SK-N-SH (cell line): ENCODE measurements around the gene TEX44. TPM values are rescaled to one million over a fixed set of nuclear protein-coding genes. Genes with fewer than 3 reads are reported as not detected.

Experiments
- CTCF ChIA-PET: fragments of 300-600, 350-600 bp; formaldehyde crosslinking; extraction: SDS; loops from one replicate; lab custom pipeline; 2021; lab: Yijun Ruan, JAX
- POLR2A ChIA-PET: fragments of 350-600 bp; sonication (Branson Sonifier 250); formaldehyde crosslinking; extraction: SDS; loops from one replicate; lab custom pipeline; 2020; ENCODE audit warnings: antibody characterized with exemption, inconsistent platforms; lab: Yijun Ruan, JAX
- DNase-seq: peaks from one replicate; pipeline ENCODE4 v3.0.0; 2012
- H2AFZ ChIP-seq: fragments of 200-600 bp; sonication (generic); 2 replicates; pipeline ENCODE4 v1.8.1; 2016; ENCODE audit warnings: antibody characterized with exemption, mild to moderate bottlenecking, low read depth
- H3F3A ChIP-seq: fragments of 200-600 bp; sonication (generic); replicated peaks from 2 replicates; pipeline ENCODE3; 2016; ENCODE audit warnings: antibody characterized with exemption, mild to moderate bottlenecking; ENCODE audit not compliant: insufficient read depth
- H3K27ac ChIP-seq, 2 experiments: fragments of 200-500 bp in 1 of 2; fragments of 200-600 bp in 1 of 2; sonication (Bioruptor generic) in 1 of 2; sonication (generic), shearing (Covaris generic) in 1 of 2; 2 replicates each; pipeline versions ENCODE4 v1.5.1 to v1.6.1; 2014 to 2016; ENCODE audit warnings: low read depth in 2 of 2, inconsistent platforms in 1 of 2, low read length in 1 of 2, mild to moderate bottlenecking in 1 of 2, mixed read lengths in 1 of 2
- H3K27me3 ChIP-seq: fragments of 200-600 bp; sonication (generic), shearing (Covaris generic); 2 replicates; pipeline ENCODE4 v1.6.1; 2016; ENCODE audit warnings: mixed run types; ENCODE audit not compliant: insufficient read depth
- H3K36me3 ChIP-seq, 2 experiments: fragments of 200-500 bp in 1 of 2; fragments of 200-600 bp in 1 of 2; sonication (Bioruptor generic) in 1 of 2; sonication (generic) in 1 of 2; replicated peaks in 1 of 2; 2 replicates each; pipeline versions ENCODE3 to v1.5.1; 2014 to 2016; ENCODE audit warnings: low read length in 1 of 2, mild to moderate bottlenecking in 1 of 2; ENCODE audit not compliant: insufficient read depth in 2 of 2, control insufficient read depth in 1 of 2
- H3K4me1 ChIP-seq, 2 experiments: fragments of 200-500 bp in 1 of 2; fragments of 200-600 bp in 1 of 2; sonication (Bioruptor generic) in 1 of 2; sonication (generic), shearing (Covaris generic) in 1 of 2; 2 replicates each; pipeline versions ENCODE4 v1.5.1 to v1.6.1; 2014 to 2016; ENCODE audit warnings: low read depth in 1 of 2, low read length in 1 of 2, mixed run types in 1 of 2; ENCODE audit not compliant: insufficient read depth in 2 of 2, control insufficient read depth in 1 of 2
- H3K4me2 ChIP-seq: fragments of 200-600 bp; sonication (generic), shearing (Covaris generic); 2 replicates; pipeline ENCODE4 v1.6.1; 2017; ENCODE audit warnings: mixed run types
- H3K4me3 ChIP-seq, 2 experiments: fragments of 200-500 bp in 1 of 2; fragments of 200-600 bp in 1 of 2; sonication (Bioruptor generic) in 1 of 2; sonication (generic), shearing (Covaris generic) in 1 of 2; 2 replicates each; pipeline versions ENCODE4 v1.5.1 to v1.8.1; 2014 to 2016; ENCODE audit warnings: low read depth in 2 of 2, inconsistent platforms in 1 of 2, low read length in 1 of 2, mild to moderate bottlenecking in 1 of 2, mixed read lengths in 1 of 2, moderate library complexity in 1 of 2
- H3K79me2 ChIP-seq: fragments of 200-600 bp; sonication (generic); 2 replicates; pipeline ENCODE4 v1.8.1; 2017; ENCODE audit warnings: mild to moderate bottlenecking; ENCODE audit not compliant: insufficient read depth
- H3K9ac ChIP-seq: fragments of 200-600 bp; sonication (generic); 2 replicates; pipeline ENCODE4 v1.6.1; 2017; ENCODE audit warnings: mixed run types
- H3K9me2 ChIP-seq: fragments of 200-600 bp; sonication (generic); 2 replicates; pipeline ENCODE4 v1.6.1; 2017; ENCODE audit warnings: mixed run types
- H3K9me3 ChIP-seq: fragments of 200-600 bp; sonication (generic); 2 replicates; pipeline ENCODE4 v1.6.1; 2017; ENCODE audit warnings: mixed run types, mild to moderate bottlenecking, moderate library complexity
- H4K20me1 ChIP-seq: fragments of 200-600 bp; sonication (generic); 2 replicates; pipeline ENCODE4 v1.6.1; 2017; ENCODE audit warnings: mild to moderate bottlenecking, mixed run types; ENCODE audit not compliant: insufficient read depth
- CTCF ChIP-seq: fragments of 200-600 bp; sonication (generic); IDR thresholded peaks from 2 replicates; pipeline ENCODE4 v1.6.1; 2017; ENCODE audit warnings: antibody characterized with exemption, mild to moderate bottlenecking, moderate library complexity
- ELF1 ChIP-seq: IDR thresholded peaks from 2 replicates; pipeline ENCODE4 v1.4.0; 2012
- EP300 ChIP-seq, 2 experiments: IDR thresholded peaks; 2 replicates each; pipeline versions ENCODE4 v1.4.0 to v1.6.1; 2012; ENCODE audit warnings: borderline replicate concordance in 1 of 2, low read depth in 1 of 2, low read length in 1 of 2
- FOXJ3 ChIP-seq: sonication (generic); formaldehyde crosslinking; IDR thresholded peaks from 2 replicates; pipeline ENCODE4 v1.5.1; 2020; ENCODE audit warnings: mild to moderate bottlenecking, missing genetic modification reagents
- GATA2 ChIP-seq: sonication (generic); formaldehyde crosslinking; IDR thresholded peaks from 2 replicates; pipeline ENCODE4 v1.5.0; 2020; ENCODE audit warnings: mild to moderate bottlenecking, missing genetic modification reagents
- IRF3 ChIP-seq: fragments of 150-350 bp; IDR thresholded peaks from 2 replicates; pipeline ENCODE4 v1.6.1; 2016; ENCODE audit warnings: mild to moderate bottlenecking, low read depth, low read length
- JUND ChIP-seq: IDR thresholded peaks from 2 replicates; pipeline ENCODE4 v1.4.0; 2012
- MAX ChIP-seq: IDR thresholded peaks from 2 replicates; pipeline ENCODE4 v1.4.0; 2012; ENCODE audit warnings: low read depth
- MXI1 ChIP-seq: IDR thresholded peaks from 2 replicates; pipeline ENCODE4 v1.6.1; 2012; ENCODE audit warnings: mild to moderate bottlenecking, low read depth, low read length, improper control_type of control experiment
- REST ChIP-seq: IDR thresholded peaks from 2 replicates; pipeline ENCODE4 v1.6.1; 2012; ENCODE audit warnings: mild to moderate bottlenecking, low read depth, low read length, moderate library complexity
- RXRA ChIP-seq: IDR thresholded peaks from 2 replicates; pipeline ENCODE4 v1.4.0; 2012; ENCODE audit warnings: low read depth, mild to moderate bottlenecking, borderline replicate concordance
- SIN3A ChIP-seq: IDR thresholded peaks from 2 replicates; pipeline ENCODE4 v1.6.1; 2012; ENCODE audit warnings: low read depth, mild to moderate bottlenecking, low read length, moderate library complexity, borderline replicate concordance
- USF2 ChIP-seq: fragments of 150-350 bp; IDR thresholded peaks from 2 replicates; pipeline ENCODE4 v1.6.1; 2017; ENCODE audit warnings: antibody characterized with exemption, low read length, low read depth, borderline replicate concordance
- YY1 ChIP-seq: IDR thresholded peaks from 2 replicates; pipeline ENCODE4 v1.4.0; 2012; ENCODE audit warnings: low read depth, mild to moderate bottlenecking
- WGBS: methylation state at CpG from one replicate; pipeline ENCODE4 v1.1.6; 2017; ENCODE audit warnings: low lambda C conversion rate; 5-methylcytosine and 5-hydroxymethylcytosine counted together
- polyA plus RNA-seq, 3 experiments: library from polyadenylated mRNA; depleted of rRNA; stranded (reverse); fragments of >200 nt; gene quantifications; 2 replicates each; pipeline ENCODE4 v1.2.3, GENCODE V29; 2012

The TEX44 gene
- polyA plus RNA-seq, 1 of the 3 experiments (the other 2 are of a cell fraction): not detected

GRCh38 chr2:231613663-231614558 lies 21.2 kb downstream of the TEX44 start:
- Histone ChIP-seq H3K79me2 (no peaks in the 10 kb centered on the region), H3K27ac (peak overlapping the region in 1 of 2 experiments; percentile 36; a peak in 2 of 4 replicates), H3K27me3 (no peaks in the 10 kb centered on the region), H3K9me3 (no peaks in the 10 kb centered on the region), H3K9ac (peak overlapping the region; percentile 56), H4K20me1 (no peaks in the 10 kb centered on the region), H3K4me3 (peak overlapping the region; percentile 26 to 35; a peak in 3 of 4 replicates), H3F3A (peaks cover 11% of the 10 kb centered on the region), H3K36me3 (no peaks in the 10 kb centered on the region), H3K9me2 (no peaks in the 10 kb centered on the region), H3K4me2 (peak overlapping the region; percentile 71; the same call in 1 of the 2 replicates), H2AFZ (peak overlapping the region; percentile 90; the same call in 1 of the 2 replicates), H3K4me1 (peaks cover 24 to 26% of the 10 kb centered on the region in 2 experiments; a peak in 3 of 4 replicates)
- ChIA-PET CTCF (interaction anchor here (0.6 to 11.6 kb wide), 18 partner anchors 9 to 146 kb away, joined by 3 to 256 read pairs (median 6); partner anchors contain the start of genes PTMA and TEX44), POLR2A (interaction anchor here (0.9 to 1.8 kb wide), 6 partner anchors 9 to 150 kb away, joined by 3 to 14 read pairs (median 6); partner anchors contain the start of genes NCL and PTMA)
- peak; percentile 93 for DNase-seq
- 37% methylated on average over 17 of the region's 86 CpGs for WGBS
- TF ChIP-seq YY1 (no peak), JUND (no peak), MAX (peak; percentile 60; the same call in 1 of the 2 replicates), SIN3A (no peak), FOXJ3 (no peak), MXI1 (peak; percentile 37; the same call in 1 of the 2 replicates), RXRA (no peak), GATA2 (CRISPR knock-in tag) (no peak), ELF1 (no peak), EP300 (IDR thresholded peaks at IDR 0.05; ENCODE audit: borderline replicate concordance in 1 of 2, low read depth in 1 of 2, low read length in 1 of 2) (no peak), CTCF (peak; percentile 29; the same call in 1 of the 2 replicates), USF2 (no peak), REST (no peak), IRF3 (no peak)
